HG03095 (cell line): ENCODE measurements around the gene YRDC.
"Not testable (repeated sequence)": the region's sequence is repeated elsewhere in the genome, so short reads cannot be mapped to it uniquely, and the experiment has no call there.

Experiments used
- ATAC-seq: cut with Tn5 transposase; IDR thresholded peaks from one replicate; pipeline ENCODE4 v1.9.1; 2021; ENCODE audit warnings: moderate library complexity; ENCODE audit not compliant: unreplicated experiment

The YRDC gene

DNA sequence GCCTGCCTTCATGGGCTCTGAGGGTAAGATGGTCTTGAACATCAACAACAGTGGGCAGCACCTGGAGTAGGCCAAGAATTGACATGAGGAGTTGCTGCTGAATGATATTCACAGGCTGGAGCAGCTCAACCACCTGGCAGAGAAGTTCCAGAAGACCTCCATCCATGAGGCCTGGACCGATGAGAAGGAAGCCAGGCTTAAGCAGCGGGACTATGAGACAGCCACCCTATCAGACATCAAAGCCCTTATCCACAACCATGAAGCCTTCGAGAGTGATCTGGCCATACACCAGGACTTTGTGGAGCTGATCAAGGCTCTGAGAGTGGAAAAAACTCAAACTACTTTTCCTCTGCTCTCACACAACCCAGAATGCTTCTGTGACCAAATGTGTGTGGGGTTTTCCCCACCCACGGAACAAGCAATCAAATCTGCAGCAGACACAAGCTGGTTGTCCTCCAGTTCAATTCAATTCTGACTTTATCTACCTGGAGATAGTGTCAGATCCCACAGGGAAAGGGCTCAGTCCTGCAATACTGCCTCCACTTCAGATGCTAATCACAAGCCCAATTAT is 31.0 kb downstream of the YRDC start:
- no peak for ATAC-seq

DNA sequence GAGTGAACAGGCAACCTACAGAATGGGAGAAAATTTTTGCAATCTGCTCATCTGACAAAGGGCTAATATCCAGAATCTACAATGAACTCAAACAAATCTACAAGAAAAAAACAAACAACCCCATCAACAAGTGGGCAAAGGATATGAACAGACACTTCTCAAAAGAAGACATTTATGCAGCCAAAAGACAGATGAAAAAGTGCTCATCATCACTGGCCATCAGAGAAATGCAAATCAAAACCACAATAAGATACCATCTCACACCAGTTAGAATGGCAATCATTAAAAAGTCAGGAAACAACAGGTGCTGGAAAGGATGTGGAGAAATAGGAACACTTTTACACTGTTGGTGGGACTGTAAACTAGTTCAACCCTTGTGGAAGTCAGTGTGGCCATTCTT is 36.6 kb downstream of the YRDC start:
- ATAC-seq: not testable (repeated sequence)

DNA sequence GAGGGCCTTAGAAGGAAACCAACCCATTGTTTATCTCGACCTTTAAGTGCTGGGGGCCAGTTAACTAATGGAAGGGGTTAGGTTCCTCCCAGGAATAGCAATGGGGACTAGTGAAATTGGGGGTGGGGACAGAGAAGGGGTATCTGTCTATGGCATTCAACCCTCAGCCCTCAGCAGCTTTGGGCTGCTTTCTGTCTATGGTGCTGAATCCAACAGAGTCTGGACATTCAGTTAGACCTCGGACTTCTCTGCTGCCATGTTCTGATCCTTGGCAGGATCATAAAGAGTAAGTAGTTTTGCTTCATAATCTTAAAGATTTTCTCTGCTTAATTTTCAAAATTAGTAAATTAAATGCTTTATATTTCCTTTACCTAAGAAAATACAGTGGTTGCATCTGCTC is 40.5 kb downstream of the YRDC start:
- no peak for ATAC-seq

DNA sequence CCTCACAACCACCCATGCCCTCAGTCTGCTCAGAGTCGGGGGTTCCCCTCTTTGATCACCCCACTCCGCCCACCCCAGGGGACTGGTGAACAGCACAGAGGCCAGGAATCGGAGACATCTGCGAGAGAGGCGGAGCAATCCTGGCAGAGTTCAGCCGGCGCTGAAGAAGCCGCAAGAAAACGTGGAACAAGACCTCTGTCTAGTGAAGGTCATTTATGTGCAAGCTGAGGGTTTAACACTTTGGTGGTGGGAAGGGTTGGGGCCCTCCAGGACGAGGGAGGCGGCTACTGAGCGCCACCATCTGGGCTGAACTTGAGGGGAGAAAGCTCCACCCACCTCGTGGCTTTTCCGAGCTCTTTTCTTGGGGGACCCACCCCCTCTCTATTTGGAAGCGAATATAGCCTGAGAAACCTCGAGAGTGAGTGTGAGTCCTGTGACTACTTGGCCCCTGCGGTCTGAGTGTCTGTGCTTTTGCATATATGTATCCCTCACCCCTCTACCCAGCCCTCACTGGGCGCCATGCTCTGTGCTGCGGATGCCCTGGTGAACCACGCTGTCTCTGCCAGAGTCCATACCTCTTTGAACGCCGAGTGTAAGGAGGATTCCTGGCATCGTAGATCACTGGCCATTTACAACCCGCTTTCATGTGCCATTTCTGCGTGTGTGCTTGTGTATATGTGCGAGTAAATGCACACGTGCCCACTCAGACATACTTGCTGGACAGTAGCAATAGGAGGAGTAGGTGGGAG is 41.9 kb downstream of the YRDC start:
- no peak for ATAC-seq

DNA sequence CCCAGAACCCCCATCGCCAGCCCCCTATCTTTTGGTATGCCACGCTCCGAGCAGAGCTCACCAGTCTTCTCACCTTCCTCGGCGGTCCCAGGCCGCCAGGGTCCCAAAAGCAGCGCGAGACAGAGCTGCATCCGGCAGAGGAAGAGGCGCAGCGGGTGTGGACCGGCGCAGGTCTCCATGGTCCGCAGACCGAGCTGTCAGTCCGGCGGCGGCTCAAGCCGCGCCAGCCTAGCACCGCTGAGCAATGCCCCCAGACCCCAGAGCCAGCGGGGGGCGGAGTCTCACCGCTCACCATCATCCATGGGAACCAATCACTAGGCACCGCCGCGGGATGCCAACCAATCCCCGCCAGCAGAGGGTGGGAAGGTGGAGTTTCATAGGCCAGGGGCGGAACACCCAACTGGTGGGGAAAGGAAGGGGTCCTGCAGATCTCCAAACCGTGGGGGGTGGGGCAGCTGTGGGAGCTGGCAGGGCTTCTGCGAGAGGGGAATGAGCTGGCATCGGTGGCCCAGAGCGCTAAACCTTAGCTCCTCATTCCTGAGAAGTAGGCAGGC is 43.0 kb downstream of the YRDC start, which contains the start of gene EPHA10:
TSS of gene EPHA10 (minus strand) at position 233 of the 554 bp plus-strand sequence. CDS start at position 179, 54 bp downstream.
- no peak for ATAC-seq

DNA sequence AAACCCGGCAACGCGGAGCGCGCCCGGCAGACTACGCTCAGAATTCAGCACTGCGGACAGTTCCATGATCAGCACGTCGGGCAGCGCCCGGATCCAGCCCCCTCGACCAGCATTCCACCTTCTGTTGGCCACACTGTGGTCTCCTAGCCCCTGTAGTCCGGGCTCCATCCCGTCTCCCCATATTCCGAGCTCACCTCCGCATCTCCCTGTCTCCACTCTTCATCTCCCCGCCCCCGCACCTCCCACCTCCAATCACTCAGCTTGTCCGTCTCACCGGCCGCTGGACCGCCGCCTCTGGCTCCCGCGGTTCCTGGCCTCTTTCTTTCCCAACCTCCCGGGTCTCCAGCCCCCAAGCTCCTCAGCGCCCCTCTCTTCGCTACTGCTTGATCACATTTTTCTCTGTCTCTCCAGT is 43.6 kb downstream of the YRDC start:
- ATAC-seq: no peak

DNA sequence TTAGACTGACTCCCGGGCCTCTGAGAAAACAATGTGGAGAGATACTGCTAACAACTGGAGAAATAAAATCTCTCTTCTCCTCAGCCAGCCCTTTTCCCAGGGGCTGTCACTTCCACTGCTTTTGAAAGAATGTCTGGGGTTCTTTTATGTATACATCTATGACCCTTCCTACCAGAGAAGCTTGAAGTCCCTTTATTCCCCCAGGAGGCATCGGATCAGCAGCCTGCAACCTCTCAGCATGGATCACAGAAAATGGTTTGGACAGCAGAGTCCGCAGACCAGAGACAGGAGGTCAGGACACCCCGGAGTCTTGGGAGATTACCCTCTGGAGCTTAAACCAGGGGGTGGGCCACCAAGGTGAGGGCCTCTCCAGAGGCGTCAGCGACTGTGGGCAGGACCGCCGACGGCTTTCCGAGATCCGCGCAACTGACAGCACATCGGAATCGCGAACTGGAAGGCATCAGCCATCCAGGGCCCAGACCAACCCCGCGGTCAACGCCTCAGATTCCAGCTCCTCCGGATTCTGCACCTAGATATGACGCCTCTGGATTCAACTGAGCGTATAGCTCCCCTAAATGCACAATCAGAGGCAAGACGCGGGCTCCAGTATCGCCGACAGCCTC is 44.1 kb downstream of the YRDC start:
- no peak for ATAC-seq

DNA sequence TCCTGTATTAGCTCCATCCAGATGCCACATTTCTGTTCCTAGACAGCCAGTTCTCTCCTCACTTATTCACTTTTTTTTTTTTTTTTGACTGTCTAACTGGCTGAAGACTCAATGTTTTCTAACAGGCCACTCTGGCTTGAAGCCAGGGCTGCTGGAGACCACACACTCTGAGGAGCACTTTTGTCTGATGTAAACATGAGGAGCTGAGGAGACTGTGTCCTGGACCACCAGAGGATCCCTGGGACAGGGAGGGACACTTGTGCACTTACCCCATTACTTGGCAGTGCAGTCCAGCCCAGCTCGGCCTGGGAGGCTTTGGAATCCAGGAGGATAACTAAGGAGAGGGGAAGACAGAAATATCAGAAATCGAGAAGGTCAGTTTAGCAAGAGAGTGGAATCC is 45.5 kb downstream of the YRDC start:
- ATAC-seq: no peak

DNA sequence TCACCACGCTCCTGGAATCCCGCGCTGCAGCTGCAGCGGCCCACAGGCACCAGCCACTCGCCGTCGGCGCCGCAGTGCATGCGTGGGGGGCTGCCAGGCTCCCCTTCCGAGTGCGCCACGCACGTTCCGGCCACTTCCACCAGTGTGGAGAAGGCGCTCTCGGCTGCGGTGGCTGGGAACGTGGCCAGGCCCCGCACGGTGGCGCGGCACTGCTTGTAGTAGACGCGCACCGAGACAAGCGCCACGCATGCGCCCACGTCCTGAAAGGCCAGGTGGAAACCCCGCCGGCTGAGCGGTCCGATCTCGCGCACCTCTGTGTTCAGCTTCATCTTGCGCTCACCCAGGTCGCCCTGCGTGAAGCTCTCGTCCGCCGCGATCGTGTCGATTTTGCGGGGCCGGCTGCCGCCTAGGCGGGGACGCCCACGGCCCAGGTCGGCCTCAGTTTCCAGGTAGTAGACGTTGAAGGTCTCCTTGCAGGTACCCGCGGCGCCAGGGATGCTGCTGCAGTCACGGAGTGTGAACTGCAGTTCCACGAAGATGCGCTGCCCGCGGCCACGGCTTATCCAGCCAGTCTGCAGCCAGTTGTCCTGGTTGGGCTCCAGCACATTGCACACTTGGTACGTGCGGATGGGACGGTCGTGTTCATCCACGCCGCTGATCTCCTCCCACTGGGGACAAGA is 46.5 kb downstream of the YRDC start:
- no peak for ATAC-seq

DNA sequence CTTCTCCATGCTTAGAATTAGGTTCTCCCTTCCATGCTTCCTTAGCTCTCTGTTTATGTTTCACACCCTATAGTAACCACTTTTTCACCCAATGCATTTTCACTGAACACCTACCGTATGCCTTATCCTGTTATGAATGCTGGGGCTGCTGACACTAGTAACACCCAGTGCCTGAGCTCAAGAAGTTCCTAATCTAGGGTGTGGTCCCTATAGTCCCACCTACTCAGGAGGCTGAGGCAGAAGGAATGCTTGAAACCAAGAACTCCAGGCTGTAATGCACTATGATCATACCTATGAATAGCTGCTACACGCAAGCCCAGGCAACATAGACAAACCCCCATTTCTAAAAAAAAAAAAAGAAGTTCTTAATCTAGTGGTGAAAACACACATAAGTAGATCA is 48.6 kb downstream of the YRDC start:
- ATAC-seq: no peak

DNA sequence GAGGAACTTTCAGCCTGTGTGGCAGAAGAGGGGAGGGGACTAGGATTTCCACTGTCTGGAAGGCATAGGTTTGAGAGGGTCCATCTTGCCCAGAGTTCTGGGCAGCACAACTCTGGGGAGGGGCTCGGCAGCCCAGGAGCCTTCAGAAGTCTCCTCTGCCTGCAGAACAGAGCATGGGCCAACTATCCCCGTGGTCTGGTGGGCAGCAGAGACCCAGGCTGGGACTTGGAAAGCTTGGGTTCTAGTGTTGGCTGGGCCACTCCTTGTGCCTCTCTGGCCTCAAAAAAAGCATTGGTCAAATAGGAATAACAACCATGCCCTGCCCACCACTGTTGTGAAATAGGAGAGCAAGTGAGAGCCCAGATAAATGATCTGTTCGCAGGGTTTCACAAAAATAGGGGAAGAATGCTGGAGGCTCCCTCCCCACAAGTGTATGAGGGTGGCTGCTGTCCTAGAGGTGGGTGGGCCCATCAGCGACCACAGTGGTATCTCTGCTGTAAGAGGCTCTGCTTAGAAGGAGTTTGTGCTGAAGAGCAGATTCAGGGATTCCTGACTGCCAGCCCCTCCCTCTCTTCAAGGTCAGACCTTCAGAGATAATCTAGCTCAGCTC is 52.0 kb downstream of the YRDC start:
- no peak for ATAC-seq

DNA sequence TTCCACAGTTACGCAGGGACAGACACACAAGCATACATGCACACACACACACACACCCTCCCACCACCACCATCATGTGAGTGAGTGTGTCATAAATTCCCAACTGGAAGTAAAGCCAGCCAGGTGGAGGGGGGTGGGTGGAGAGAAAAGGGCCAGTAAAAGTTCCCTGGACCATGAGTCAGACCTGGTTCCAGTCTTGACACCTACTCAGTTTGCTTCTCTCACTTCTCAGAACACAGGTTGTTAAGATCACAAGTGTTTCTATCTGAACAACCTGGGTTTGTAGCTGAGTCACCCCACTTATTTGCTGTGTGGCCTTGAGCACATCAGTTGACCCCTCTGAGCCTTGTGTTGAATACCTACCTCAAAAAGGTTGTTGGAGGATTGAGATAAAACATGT is 52.7 kb downstream of the YRDC start:
- no peak for ATAC-seq

DNA sequence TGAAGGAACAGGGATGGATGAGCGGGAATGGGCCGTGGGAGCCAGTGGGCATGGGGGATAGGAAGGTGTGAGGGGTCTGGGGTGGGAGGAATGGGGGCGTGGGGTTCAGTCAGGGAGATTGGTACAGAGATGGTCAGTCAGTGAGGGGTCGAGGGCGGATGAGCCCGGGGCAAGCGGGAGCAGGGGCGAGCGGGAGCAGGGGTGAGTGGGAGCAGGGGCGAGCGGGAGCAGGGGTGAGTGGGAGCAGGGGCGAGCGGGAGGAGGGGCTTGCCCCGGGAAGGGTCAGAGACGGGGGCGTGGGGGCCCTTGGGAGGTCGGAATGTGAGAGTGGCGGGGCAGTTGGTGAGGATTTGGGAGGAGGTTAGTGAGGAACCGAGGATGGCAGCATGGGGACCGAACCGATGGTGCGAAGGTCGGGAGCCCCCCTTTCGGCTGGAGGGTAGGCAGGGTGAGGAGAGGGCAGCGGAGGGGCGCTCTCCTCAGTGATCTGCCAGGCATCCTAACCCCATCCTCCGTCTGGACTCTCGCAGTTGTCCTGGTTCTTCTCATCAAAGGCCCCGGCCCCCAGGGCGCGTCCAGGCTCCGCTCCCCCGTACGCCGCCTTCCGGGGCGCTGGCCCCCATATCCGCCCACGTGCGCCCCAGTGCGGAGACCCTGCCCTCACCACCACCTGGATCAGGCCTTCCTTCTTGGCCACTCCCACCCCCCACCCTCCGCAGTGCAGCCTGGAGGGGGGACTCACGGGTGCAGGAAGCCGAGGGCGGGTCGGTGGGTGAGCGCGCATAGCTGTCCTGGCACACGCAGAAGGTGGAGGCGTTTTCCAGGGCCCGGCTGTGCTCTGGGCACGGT is 54.3 kb downstream of the YRDC start:
- ATAC-seq: no peak
